ENCODE results near the gene CLTB. TPM values are rescaled to one million over a fixed set of nuclear protein-coding genes. Genes with fewer than 3 reads are reported as not detected.
A peak's percentile ranks its signal among the peaks of the same experiment; 100 is the strongest.
"Not testable (repeated sequence)": the region's sequence is repeated elsewhere in the genome, so short reads cannot be mapped to it uniquely, and the experiment has no call there.

The CLTB gene
- total RNA-seq, 4 donors from 2014 or later = 167 to 272 (median 265) TPM

GRCh38 chr5:176446884-176447590 lies 30.7 kb upstream of the CLTB start:
- no peaks in the 10 kb centered on the region for H3K36me3 ChIP-seq
- in situ Hi-C loops (cut with MboI; ENCODE audit: low pct_ligation_motif_present in 1 of 4, low pct_unique_long_range_greater_than_20kb in 1 of 4, low sequenced_read_pairs in 3 of 4) (loop anchor here in 1 of 4 donors (5.0 kb wide), 1 partner anchor 90 kb away; the partner anchor contains the start of gene RNF44), intact Hi-C loops (cut with DNase I; ENCODE audit: low total_unique reads) (no loop called here)
- no peaks in the 10 kb centered on the region for H3K9me3 ChIP-seq
- WGBS, 2 donors (ENCODE audit: low coverage in 1 of 2) = 19 to 24% methylated on average over 13 to 27 of the region's 27 CpGs
- H3K27me3 ChIP-seq = peaks cover 3% of the 10 kb centered on the region
- H3K27ac ChIP-seq = peak overlapping the region; percentile 91 to 96 (median 95)
- DNase-seq = peak; percentile 31
- peak overlapping the region; percentile 46 to 95 (median 82) for H3K4me3 ChIP-seq
- H3K4me1 ChIP-seq = peaks cover 10 to 24% (median 20%) of the 10 kb centered on the region in 4 donors
- TF ChIP-seq POLR2A (IDR thresholded peaks at IDR 0.05) (no peak), POLR2AphosphoS5 (IDR thresholded peaks at IDR 0.05) (no peak), CTCF (IDR thresholded peaks at IDR 0.05) (no peak), EP300 (IDR thresholded peaks at IDR 0.05; ENCODE audit: low read depth) (no peak)

GRCh38 chr5:176446028-176446665 lies 29.8 kb upstream of the CLTB start:
- no peaks in the 10 kb centered on the region for H3K36me3 ChIP-seq
- H3K4me1 ChIP-seq = peaks cover 10 to 24% (median 20%) of the 10 kb centered on the region in 4 donors
- peaks cover 3% of the 10 kb centered on the region for H3K27me3 ChIP-seq
- no peak for TF ChIP-seq CTCF (IDR thresholded peaks at IDR 0.05)
- no peak for TF ChIP-seq EP300 (IDR thresholded peaks at IDR 0.05; ENCODE audit: low read depth)
- TF ChIP-seq POLR2A (IDR thresholded peaks at IDR 0.05) = no peak
- TF ChIP-seq POLR2AphosphoS5 (IDR thresholded peaks at IDR 0.05) = no peak
- H3K4me3 ChIP-seq = no peak overlapping the region
- no peak for DNase-seq
- 83 to 91% methylated on average over 6 to 9 of the region's 9 CpGs for WGBS, 2 donors (ENCODE audit: low coverage in 1 of 2)
- H3K27ac ChIP-seq = peak overlapping the region in 1 of 4 donors; percentile 96
- intact Hi-C loops (cut with DNase I; ENCODE audit: low total_unique reads) = no loop called here
- in situ Hi-C loops (cut with MboI; ENCODE audit: low pct_ligation_motif_present in 1 of 4, low pct_unique_long_range_greater_than_20kb in 1 of 4, low sequenced_read_pairs in 3 of 4) = loop anchor here in 1 of 4 donors (5.0 kb wide), 1 partner anchor 91 kb away; the partner anchor contains the start of gene RNF44
- H3K9me3 ChIP-seq = no peaks in the 10 kb centered on the region

GRCh38 chr5:176444742-176445141 lies 28.4 kb upstream of the CLTB start:
- no peak overlapping the region for H3K4me3 ChIP-seq
- intact Hi-C loops (cut with DNase I; ENCODE audit: low total_unique reads) = no loop called here
- H3K27me3 ChIP-seq = peaks cover 3% of the 10 kb centered on the region
- H3K9me3 ChIP-seq = no peaks in the 10 kb centered on the region
- DNase-seq = no peak
- in situ Hi-C loops (cut with MboI; ENCODE audit: low pct_ligation_motif_present in 1 of 4, low pct_unique_long_range_greater_than_20kb in 1 of 4, low sequenced_read_pairs in 3 of 4) = loop anchor here in 1 of 4 donors (5.0 kb wide), 1 partner anchor 93 kb away; the partner anchor contains the start of gene RNF44
- peaks cover 10 to 18% (median 17%) of the 10 kb centered on the region in 4 donors for H3K4me1 ChIP-seq
- H3K27ac ChIP-seq = no peak overlapping the region
- no peaks in the 10 kb centered on the region for H3K36me3 ChIP-seq
- 84 to 90% methylated on average over 4 to 5 of the region's 5 CpGs for WGBS, 2 donors (ENCODE audit: low coverage in 1 of 2)
- TF ChIP-seq EP300 (IDR thresholded peaks at IDR 0.05; ENCODE audit: low read depth) (no peak), POLR2AphosphoS5 (IDR thresholded peaks at IDR 0.05) (no peak), POLR2A (IDR thresholded peaks at IDR 0.05) (no peak), CTCF (IDR thresholded peaks at IDR 0.05) (no peak)

- not testable (repeated sequence) for H3K27me3 ChIP-seq
These were observed 26.6 kb upstream of the CLTB start for GRCh38 chr5:176442911-176443310.

More at GRCh38 chr5:176442911-176443310, 26.6 kb upstream of the CLTB start:
- H3K4me1 ChIP-seq; H3K4me3 ChIP-seq; H3K27ac ChIP-seq; H3K9me3 ChIP-seq; DNase-seq; intact Hi-C loops (cut with DNase I; ENCODE audit: low total_unique reads); in situ Hi-C loops (cut with MboI; ENCODE audit: low pct_ligation_motif_present in 1 of 4, low pct_unique_long_range_greater_than_20kb in 1 of 4, low sequenced_read_pairs in 3 of 4); H3K36me3 ChIP-seq: not testable (repeated sequence)
- WGBS, 2 donors (ENCODE audit: low coverage in 1 of 2) = 52 to 57% methylated on average over 4 of the region's 4 CpGs
